ENCODE data around the gene EPHA8.

- TF ChIP-seq CTCF (IDR thresholded peaks at IDR 0.05) (no peak), POLR2A (IDR thresholded peaks at IDR 0.05) (no peak)
Measured at GRCh38 chr1:22636927-22637326, 73.6 kb downstream of the EPHA8 start.
